GM18951 (cell line): ENCODE data around the gene RNF130.
"Not testable (repeated sequence)": the region's sequence is repeated elsewhere in the genome, so short reads cannot be mapped to it uniquely, and the experiment has no call there.

Experiments
- POLR2A ChIP-seq: IDR thresholded peaks from 4 replicates; pipeline ENCODE4 v1.6.1; 2011; ENCODE audit warnings: mild to moderate bottlenecking; ENCODE audit not compliant: insufficient read length, insufficient read depth; ENCODE audit errors: extremely low read depth
- in situ Hi-C: fragments of 300-500 bp; cut with MboI; formaldehyde crosslinking; loops from one replicate; pipeline ENCODE4 v1.12.0; 2022; ENCODE audit warnings: low sequenced_read_pairs, mixed read lengths, inconsistent platforms; ENCODE audit not compliant: unreplicated experiment

Gene RNF130

GRCh38 chr5:180018347-180019060 lies 53.1 kb downstream of the RNF130 start:
- TF ChIP-seq POLR2A: no peak
- in situ Hi-C loops: no loop called here

- in situ Hi-C loops: not testable (repeated sequence)
These were observed 56.0 kb downstream of the RNF130 start for GRCh38 chr5:180015523-180015922.

- in situ Hi-C loops: no loop called here
- no peak for TF ChIP-seq POLR2A
These were observed 57.9 kb downstream of the RNF130 start for GRCh38 chr5:180013678-180014077.

- no peak for TF ChIP-seq POLR2A
- in situ Hi-C loops: no loop called here
These were observed 59.2 kb downstream of the RNF130 start for GRCh38 chr5:180012316-180012715.

DNA sequence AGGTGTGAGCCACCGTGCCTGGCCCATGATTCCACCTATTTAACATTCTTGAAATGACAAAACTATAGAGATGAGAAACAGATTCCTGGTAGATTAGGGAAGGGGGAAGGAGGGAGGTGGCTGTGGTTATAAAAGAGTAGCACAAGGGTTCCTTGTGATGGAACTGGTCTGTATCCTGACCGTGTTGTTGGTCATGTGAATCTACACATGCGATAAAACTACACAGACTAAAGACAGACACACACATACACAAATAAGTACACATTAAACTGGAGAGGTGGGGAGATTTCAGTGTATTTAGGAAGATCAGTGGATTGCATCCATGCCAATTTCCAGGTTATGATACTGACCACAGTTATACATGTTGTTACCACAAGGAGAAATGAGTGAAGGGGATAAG lies 60.9 kb downstream of the RNF130 start:
- in situ Hi-C loops: no loop called here
- no peak for TF ChIP-seq POLR2A

GRCh38 chr5:180009581-180009980 lies 62.0 kb downstream of the RNF130 start:
- in situ Hi-C loops: no loop called here
- TF ChIP-seq POLR2A: no peak

- TF ChIP-seq POLR2A: no peak
- in situ Hi-C loops: no loop called here
These were observed 63.1 kb downstream of the RNF130 start for GRCh38 chr5:180008433-180008832.

DNA sequence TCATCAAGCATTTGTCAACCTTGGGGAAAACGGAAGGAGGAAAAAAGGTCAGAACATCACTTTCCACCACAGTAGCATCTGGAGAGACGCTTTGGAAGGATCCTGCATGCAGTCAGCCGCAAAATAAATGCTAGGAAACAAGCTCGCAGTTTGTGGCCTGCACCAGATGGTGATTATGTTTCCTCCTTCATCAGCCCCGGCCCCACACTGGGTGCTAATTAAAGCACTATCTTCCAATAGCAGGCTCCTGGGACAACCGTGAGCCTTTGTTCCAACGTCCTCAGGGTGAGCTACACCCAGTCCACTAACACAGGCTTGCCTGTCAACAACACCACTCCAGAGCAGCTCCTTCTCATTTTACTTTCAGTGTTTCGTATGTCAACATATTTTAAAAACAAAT lies 64.0 kb downstream of the RNF130 start:
- no peak for TF ChIP-seq POLR2A
- in situ Hi-C loops: no loop called here

GRCh38 chr5:180006141-180006540 lies 65.4 kb downstream of the RNF130 start:
- in situ Hi-C loops: no loop called here

GRCh38 chr5:180003127-180003526 lies 68.4 kb downstream of the RNF130 start:
- in situ Hi-C loops: no loop called here
- TF ChIP-seq POLR2A: no peak

More at GRCh38 chr5:180006141-180006540, 65.4 kb downstream of the RNF130 start:
- no peak for TF ChIP-seq POLR2A

DNA sequence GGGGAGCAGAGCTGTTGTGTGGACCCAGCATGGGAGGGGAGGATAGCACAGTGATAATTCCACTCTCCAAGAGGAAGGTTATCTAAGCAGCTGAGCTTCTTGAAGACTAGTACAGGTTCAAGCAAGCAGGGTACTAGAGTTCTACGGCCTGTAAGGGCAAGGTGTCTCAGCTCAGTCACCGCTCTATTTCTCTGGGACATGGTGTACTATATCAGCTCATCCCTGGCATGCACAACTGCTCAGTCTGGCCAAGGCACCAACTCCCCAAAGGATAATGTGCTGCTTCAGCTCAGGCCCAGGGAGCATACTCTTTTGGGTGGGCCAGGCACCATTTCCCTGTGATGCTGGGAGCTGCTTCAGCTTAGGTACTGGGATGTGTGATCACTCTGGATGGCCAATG lies 69.8 kb downstream of the RNF130 start:
- TF ChIP-seq POLR2A: no peak
- in situ Hi-C loops: no loop called here

DNA sequence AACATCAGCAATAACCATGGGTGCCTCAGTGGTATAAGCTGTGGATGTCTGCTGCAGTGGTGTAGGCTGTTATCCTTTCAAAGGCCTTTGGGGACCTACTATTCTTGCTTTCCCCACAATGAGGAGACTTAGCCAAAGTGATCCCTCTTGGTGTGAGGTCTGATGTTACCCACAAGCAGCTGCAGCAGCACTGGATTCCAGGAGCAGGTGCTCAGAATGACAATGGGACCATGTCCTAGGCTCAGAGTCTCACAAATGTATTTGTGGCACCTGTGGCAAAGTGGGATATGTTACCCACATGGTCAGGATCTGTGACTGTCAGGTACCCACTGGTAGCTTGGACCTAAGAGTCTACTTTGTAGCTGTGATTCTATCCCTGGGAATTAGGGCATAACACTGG lies 70.4 kb downstream of the RNF130 start:
- in situ Hi-C loops: no loop called here
- no peak for TF ChIP-seq POLR2A

DNA sequence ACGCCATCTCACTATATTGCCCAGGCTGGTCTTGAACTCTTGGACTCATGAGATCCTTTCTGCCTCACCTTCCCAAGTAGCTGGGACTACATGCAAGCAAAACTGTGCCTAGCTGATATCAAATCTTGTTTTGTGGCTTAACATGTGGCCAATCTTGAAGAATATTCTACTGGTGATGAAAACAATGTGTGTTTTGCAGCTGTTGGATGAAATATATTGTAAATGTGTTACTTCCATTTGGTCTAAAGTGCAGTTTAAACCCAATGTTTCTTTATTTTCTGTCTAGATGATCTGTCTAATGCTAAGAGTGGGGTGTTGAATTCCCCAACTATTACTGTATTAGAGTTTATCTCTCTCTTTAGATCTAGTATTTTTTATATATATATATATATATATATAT lies 73.1 kb downstream of the RNF130 start:
- TF ChIP-seq POLR2A: no peak
- in situ Hi-C loops: no loop called here

- no peak for TF ChIP-seq POLR2A
- in situ Hi-C loops: no loop called here
These were observed 76.8 kb downstream of the RNF130 start for GRCh38 chr5:179994583-179995323.

GRCh38 chr5:179992855-179993254 lies 78.7 kb downstream of the RNF130 start:
- in situ Hi-C loops: not testable (repeated sequence)
